COR-L47 (cell line): Measurements from ENCODE around the gene UNC45B.
"Not testable (repeated sequence)": the region's sequence is repeated elsewhere in the genome, so short reads cannot be mapped to it uniquely, and the experiment has no call there.

ENCODE experiments used
- DNase-seq: peaks from one replicate; lab custom pipeline; 2025; lab: John Stamatoyannopoulos, UW

The UNC45B gene, protein sequence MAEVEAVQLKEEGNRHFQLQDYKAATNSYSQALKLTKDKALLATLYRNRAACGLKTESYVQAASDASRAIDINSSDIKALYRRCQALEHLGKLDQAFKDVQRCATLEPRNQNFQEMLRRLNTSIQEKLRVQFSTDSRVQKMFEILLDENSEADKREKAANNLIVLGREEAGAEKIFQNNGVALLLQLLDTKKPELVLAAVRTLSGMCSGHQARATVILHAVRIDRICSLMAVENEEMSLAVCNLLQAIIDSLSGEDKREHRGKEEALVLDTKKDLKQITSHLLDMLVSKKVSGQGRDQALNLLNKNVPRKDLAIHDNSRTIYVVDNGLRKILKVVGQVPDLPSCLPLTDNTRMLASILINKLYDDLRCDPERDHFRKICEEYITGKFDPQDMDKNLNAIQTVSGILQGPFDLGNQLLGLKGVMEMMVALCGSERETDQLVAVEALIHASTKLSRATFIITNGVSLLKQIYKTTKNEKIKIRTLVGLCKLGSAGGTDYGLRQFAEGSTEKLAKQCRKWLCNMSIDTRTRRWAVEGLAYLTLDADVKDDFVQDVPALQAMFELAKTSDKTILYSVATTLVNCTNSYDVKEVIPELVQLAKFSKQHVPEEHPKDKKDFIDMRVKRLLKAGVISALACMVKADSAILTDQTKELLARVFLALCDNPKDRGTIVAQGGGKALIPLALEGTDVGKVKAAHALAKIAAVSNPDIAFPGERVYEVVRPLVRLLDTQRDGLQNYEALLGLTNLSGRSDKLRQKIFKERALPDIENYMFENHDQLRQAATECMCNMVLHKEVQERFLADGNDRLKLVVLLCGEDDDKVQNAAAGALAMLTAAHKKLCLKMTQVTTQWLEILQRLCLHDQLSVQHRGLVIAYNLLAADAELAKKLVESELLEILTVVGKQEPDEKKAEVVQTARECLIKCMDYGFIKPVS

GRCh38 chr17:35147375-35147905 is at the start of gene UNC45B:
UNC45B (plus strand) TSS chr17:35147817; CDS start chr17:35148264, 447 bp downstream.
- DNase-seq = no peak

GRCh38 chr17:35099908-35100307 is 47.7 kb upstream of the UNC45B start:
- DNase-seq = peak; percentile 50

DNA sequence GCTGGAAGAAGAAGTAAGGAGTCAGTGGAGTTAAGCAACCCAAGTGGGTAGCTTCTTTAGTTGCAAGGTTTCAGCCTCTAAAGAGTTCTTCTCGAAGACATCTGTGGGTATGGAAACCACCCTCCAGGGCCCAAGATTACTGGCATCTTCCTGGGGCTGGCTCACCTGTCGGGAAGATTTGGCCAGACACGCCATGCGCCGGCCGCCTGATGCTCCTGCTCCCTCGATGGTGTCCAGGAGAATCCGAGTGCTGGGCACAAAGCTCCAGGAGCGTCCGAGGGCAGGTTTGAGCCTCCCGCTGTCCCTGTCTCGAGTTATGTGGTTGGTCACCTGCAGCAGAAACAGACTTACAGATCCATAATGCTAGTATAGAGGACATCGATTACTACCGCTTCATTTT is 46.6 kb upstream of the UNC45B start:
- DNase-seq = no peak

DNA sequence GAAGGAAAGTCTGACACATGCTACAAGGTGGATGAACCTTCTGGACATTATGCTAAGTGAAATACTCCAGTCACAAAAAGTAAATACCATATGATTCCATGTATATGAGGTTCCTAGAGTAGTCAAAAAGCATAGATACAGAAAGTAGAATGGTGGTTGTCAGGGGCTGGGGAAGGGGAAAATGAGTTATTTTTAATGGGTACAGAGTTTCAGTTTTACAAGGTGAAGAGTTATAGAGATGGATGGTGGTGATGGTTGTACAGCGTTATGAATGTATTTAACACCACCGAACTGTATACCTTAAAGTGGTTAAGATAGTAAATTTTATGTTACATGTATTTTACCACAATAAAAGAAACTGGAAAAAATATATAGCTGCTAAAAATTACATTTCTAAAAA is 45.9 kb upstream of the UNC45B start:
- DNase-seq = no peak

GRCh38 chr17:35103271-35103670 is 44.3 kb upstream of the UNC45B start:
- no peak for DNase-seq

GRCh38 chr17:35104844-35105450 is 42.7 kb upstream of the UNC45B start:
- DNase-seq = no peak

DNA sequence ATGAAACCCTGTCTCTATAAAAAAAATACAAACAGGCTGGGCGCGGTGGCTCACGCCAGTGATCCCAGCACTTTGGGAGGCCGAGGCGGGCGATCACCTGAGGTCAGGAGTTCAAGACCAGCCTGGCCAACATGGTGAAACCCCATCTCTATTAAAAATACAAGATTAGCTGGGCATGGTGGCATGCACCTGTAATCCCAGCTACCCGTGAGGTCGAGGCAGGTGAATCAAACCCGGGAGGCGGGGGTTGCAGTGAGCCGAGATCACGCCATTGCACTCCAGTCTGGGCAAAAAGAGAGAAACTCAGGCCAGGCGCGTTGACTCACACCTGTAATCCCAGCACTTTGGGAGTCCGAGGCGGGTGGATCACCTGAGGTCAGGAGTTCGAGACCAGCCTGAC is 36.8 kb upstream of the UNC45B start:
- DNase-seq = not testable (repeated sequence)

DNA sequence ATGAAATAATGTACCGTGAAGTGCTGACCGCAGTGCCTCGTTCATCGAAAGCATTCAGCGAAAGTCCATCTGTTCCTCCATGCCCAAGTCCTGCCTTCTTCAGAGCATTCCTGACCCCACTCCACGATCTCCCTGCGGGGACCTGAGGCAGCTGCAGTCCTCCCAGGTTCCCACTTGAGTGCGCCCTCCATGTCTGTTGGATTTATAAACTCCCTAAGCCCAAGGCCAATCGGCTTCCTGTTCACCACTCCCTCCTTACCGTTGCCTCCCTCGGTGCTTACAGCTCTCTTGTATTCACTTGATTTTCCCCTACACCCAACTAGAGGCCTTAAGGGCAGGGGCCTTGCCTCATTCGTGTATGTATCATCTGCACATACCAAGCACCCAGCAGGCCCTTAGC is 30.8 kb upstream of the UNC45B start:
- DNase-seq = no peak

DNA sequence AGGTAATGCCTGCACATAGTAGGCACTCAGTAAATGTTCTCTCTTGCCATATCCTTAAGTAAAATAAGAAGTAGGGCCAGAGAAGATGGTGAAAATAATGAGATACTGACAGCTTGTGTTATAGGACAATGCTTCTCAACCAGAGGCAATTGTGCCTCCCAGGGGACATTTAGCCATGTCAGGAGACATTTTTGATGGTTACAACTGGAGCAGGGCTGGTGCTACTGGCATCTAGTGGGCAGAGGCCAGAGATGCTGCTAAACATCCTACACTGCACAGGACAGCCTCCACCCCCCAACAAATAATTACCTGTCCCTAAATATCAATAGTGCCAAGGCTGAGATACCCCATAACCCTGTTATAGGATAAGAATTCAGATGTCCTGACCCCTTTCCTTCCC is 29.6 kb upstream of the UNC45B start:
- DNase-seq = peak; percentile 14

- peak; percentile 83 for DNase-seq
Measured at GRCh38 chr17:35119370-35120165, 28.0 kb upstream of the UNC45B start, which contains the start of gene RAD51D. RAD51D (minus strand) TSS chr17:35119860; CDS start chr17:35119613, 247 bp downstream.

- DNase-seq = no peak
Measured at GRCh38 chr17:35121315-35121714, 26.3 kb upstream of the UNC45B start, which contains the start of gene FNDC8. FNDC8 (plus strand) TSS chr17:35121615; CDS start chr17:35121694, 79 bp downstream.

- DNase-seq = no peak
Measured at GRCh38 chr17:35127751-35128514, 19.7 kb upstream of the UNC45B start.

GRCh38 chr17:35129154-35129972 is 18.3 kb upstream of the UNC45B start:
- no peak for DNase-seq

DNA sequence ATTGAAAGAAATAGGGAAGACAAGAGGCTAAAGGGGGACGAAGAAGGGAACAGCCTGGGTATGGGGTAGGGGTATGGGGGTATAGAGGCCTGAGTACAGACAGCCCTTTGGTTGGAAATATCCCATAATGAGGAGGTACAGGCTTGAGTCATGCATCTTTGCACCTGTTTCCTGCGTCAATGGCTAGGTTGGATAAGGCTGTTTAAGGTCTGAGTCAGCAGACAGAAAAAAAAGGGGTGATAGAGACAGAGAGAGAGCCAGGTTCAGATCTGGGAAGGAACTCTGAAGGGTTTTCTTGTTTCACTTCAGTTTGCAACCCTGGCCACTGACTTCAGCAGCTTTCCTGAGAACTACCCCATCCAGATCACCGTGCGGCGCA is 17.7 kb upstream of the UNC45B start:
- no peak for DNase-seq

DNA sequence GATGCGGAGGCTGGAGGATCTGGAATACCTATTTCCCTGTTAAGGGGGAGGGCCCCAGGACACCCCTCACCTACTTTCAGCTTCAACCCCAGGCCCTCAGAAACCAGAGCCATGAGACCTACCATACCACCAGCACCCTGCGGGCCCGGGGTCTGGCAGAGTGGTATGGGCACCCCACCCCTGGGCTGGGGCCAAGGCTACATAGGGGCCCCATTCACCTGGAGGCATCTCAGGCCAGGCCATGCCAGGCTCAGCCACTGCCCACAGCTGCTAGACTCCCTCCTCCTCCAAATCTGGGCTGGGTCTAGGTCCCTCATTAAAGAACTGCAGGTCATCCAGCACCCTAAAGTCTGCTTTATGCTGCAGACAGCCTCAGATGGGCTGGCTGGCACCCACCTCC is 17.2 kb upstream of the UNC45B start:
- DNase-seq = no peak

GRCh38 chr17:35132099-35132498 is 15.5 kb upstream of the UNC45B start:
- DNase-seq = no peak

DNA sequence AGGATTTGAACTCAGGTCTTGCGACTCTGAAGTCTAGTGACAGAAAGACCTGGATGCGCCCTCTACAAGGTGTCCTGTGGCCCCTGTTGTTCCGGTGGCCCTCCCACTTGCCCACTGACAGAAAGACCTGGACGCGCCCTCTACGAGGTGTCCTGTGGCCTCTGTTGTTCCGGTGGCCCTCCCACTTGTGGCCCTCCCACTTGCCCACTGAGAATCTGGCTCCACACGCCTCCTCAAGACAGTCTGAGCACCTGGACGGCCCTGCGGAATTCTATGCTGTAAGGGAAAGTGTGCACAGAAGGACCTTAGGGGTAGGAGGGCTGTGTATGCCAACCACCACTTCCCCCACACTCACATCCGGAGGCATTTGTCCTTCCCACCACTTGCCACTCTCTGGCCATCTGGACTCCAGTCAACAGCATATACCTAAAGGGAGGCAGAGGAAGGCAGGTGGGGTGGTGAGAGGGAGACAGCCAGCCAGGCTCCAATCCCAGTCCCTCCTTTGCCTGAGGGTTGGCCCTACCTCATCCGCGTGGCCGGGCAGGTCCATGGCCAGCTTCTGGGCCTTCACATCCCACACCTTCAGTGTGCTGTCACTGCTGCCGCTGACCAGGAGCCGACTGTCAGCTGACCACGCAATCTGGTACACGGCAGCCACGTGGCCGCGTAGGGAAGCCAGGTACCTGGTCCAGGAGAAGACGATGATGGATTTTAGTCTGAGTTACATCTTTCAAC is 14.6 kb upstream of the UNC45B start:
- no peak for DNase-seq

DNA sequence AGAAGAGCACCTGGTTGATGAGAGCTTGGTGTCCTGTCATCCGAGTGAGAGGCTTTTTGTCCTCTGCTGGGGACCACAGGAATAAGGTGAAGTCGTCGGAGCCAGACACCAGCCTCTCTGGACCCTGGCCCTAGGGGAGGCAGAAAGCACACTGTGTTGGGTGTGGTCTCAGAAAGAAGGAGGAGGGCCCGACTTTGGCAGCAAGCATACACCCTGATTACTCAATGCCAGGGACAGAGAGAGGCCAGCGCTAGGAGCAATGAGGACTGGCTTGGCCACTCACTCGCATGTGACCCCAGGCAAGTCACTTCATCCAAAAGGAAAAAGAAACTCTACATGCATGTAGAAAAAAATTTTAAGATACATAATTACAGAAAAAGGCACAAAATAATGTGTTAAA is 12.3 kb upstream of the UNC45B start:
- no peak for DNase-seq

DNA sequence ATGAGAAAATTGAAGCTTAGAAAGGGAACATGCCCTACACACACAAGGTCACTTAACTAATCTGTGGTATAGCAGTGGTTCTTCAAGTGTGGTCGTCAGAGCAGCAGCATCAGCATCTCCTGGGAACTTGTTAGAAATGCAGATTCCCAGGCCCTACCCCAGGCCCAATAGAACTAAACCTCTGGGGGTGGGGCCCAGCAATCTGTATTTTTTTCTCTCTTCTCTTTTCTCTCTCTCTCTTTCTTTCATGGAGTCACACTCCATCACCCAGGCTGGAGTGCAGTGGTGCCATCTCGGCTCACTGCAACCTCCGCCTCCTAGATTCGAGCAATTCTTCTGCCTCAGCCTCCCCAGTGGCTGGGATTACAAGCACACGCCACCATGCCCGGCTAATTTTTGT is 9.4 kb upstream of the UNC45B start:
- no peak for DNase-seq
